ENCODE measurements around the gene PIGC. TPM values are rescaled to one million over a fixed set of nuclear protein-coding genes. Genes with fewer than 3 reads are reported as not detected.

The PIGC gene
- total RNA-seq, 1 experiment from 2014 or later: 17.5 TPM

- H2BK15ac ChIP-seq (ENCODE audit: low read depth, low read length): no peak overlapping the region
- no peak overlapping the region for H2BK12ac ChIP-seq (ENCODE audit: insufficient read length, low read depth, low read length)
- no peaks in the 10 kb centered on the region for H3K79me2 ChIP-seq (ENCODE audit: insufficient read depth, low read length)
- no peaks in the 10 kb centered on the region for H3K9me3 ChIP-seq (ENCODE audit: control insufficient read depth, low read depth, low read length)
- no peak overlapping the region for H3K4me2 ChIP-seq (ENCODE audit: insufficient read depth, insufficient read length, low read length)
- no peak overlapping the region for H3K9ac ChIP-seq (ENCODE audit: extremely low read depth, insufficient read length, low read length)
- no peaks in the 10 kb centered on the region for H3K27me3 Mint-ChIP-seq (ENCODE audit: low read depth)
- H3K4me1 Mint-ChIP-seq: no peaks in the 10 kb centered on the region
- H2BK120ac ChIP-seq (ENCODE audit: low read depth, low read length, poor library complexity, severe bottlenecking): no peak overlapping the region
- H3K79me1 ChIP-seq (ENCODE audit: insufficient read depth, low read depth, low read length, poor library complexity, severe bottlenecking): no peaks in the 10 kb centered on the region
- no peak overlapping the region for H3K4me3 Mint-ChIP-seq
- H3K27me3 ChIP-seq (ENCODE audit: insufficient read depth, low read length): no peaks in the 10 kb centered on the region
- no peak overlapping the region for H3K4ac ChIP-seq (ENCODE audit: low read depth, low read length)
- H3K14ac ChIP-seq (ENCODE audit: insufficient read depth, low read length): no peak overlapping the region
- no peak overlapping the region for H3K23ac ChIP-seq (ENCODE audit: insufficient read length, low read depth, low read length)
- no peak overlapping the region for H3K27ac Mint-ChIP-seq
- no peaks in the 10 kb centered on the region for H3K36me3 Mint-ChIP-seq (ENCODE audit: insufficient read depth in 1 of 3, low read depth in 3 of 3)
- H2AFZ ChIP-seq (ENCODE audit: low read length): no peak overlapping the region
- no peak overlapping the region for H3K56ac ChIP-seq (ENCODE audit: insufficient read length, low read depth, low read length)
- no peaks in the 10 kb centered on the region for H3K9me3 Mint-ChIP-seq
- no peaks in the 10 kb centered on the region; the same call in 1 of the 2 replicates for H3K4me1 ChIP-seq (ENCODE audit: insufficient read depth, low read length)
- H2BK20ac ChIP-seq (ENCODE audit: low read depth, low read length, poor library complexity, severe bottlenecking): no peak overlapping the region
- H4K5ac ChIP-seq (ENCODE audit: insufficient read length, low read depth, low read length): no peak overlapping the region
- no peaks in the 10 kb centered on the region for H3K23me2 ChIP-seq (ENCODE audit: insufficient read length, low read depth, low read length, poor library complexity, severe bottlenecking)
- no peak overlapping the region for H2BK5ac ChIP-seq (ENCODE audit: insufficient read length, low read length)
- H3K27ac ChIP-seq (ENCODE audit: insufficient read length, low read depth, low read length): no peak overlapping the region
- H4K20me1 ChIP-seq (ENCODE audit: control insufficient read depth, insufficient read depth, insufficient read length): no peaks in the 10 kb centered on the region
- no peak for DNase-seq
- no peak overlapping the region for H2AK5ac ChIP-seq (ENCODE audit: insufficient read length, low read length)
- no peak overlapping the region for H3T11ph ChIP-seq (ENCODE audit: low read length)
- H4K91ac ChIP-seq (ENCODE audit: insufficient read length, low read depth, low read length): no peak overlapping the region
- H3K18ac ChIP-seq (ENCODE audit: insufficient read length, low read depth, low read length): no peak overlapping the region
- no peak overlapping the region for H4K8ac ChIP-seq (replicated peaks; ENCODE audit: insufficient read length, low read depth, low read length)
- no peak for TF ChIP-seq CTCF (conservative IDR thresholded peaks at IDR 0.05)
Measured at GRCh38 chr1:172473842-172474241, 30.0 kb upstream of the PIGC start.

Data from H9 (cell line).